ENCODE measurements around the gene DEGS1.
A peak's percentile ranks its signal among the peaks of the same experiment; 100 is the strongest.

The DEGS1 gene

DNA sequence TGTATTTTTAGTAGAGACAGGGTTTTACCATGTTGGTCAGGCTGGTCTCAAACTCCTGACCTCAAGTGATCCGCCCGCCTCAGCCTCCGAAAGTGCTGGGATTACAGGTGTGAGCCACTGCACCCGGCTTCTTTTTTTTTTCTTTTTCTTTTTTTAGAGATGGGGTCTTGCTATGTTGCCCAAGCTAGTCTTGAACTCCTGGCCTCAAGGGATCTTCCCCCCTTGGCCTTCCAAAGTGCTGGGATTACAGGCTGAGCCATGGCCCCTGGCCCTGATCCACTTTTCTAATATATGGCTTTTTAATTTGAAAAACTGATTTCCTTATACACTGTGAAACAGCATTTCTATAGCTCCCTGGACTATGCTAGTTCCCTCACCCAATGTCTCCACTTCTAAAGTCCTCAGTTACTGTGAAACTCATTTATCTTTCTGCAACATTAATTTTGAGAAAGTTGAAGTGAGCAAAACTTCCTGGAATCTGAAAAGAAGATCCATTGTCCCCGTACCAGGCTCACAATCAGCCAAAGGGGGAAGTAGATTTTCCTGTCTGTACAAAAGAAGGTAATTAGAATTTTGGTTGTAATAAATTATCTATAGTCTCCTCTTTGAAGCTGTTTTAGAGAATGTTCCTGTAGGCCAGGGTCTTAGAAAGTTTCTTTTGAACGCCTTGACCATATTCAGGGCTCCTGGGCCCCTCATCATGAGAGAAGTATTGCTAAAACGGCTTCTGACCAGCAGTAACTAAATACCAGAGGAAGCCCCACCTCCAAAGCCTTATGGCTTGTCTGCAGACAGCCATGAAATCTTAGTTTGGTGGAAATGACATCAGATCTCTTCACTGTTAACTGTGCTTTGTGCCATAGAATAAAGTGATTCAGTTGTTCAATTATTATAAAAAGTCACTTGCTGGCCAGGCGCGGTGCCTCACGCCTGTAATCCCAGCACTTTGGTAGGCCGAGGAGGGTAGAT is 34.9 kb downstream of the DEGS1 start:
- H3K4me3 ChIP-seq (ENCODE audit: low read depth, low read length) = no peak overlapping the region
- H3K9me3 ChIP-seq (ENCODE audit: control insufficient read depth, insufficient read depth, low read depth, low read length) = no peaks in the 10 kb centered on the region
- ChIA-PET CTCF (interaction anchor here (0.6 to 0.7 kb wide), 2 partner anchors 16 to 338 kb away, joined by 3 read pairs; no protein-coding TSS in a partner anchor), POLR2A (interaction anchor here (0.6 kb wide), 1 partner anchor 112 kb away, joined by 3 read pairs; no protein-coding TSS in a partner anchor)
- H3K27ac ChIP-seq (ENCODE audit: extremely low read depth, low read depth, low read length) = no peak overlapping the region
- H3K4me1 ChIP-seq (ENCODE audit: control insufficient read depth, insufficient read depth, low read length) = peaks cover 8% of the 10 kb centered on the region; the same call in 1 of the 2 replicates
- H3K36me3 ChIP-seq (ENCODE audit: control insufficient read depth in 2 of 2, insufficient read depth in 1 of 2, low read length in 2 of 2) = no peaks in the 10 kb centered on the region
- TF ChIP-seq, protein P1, sequence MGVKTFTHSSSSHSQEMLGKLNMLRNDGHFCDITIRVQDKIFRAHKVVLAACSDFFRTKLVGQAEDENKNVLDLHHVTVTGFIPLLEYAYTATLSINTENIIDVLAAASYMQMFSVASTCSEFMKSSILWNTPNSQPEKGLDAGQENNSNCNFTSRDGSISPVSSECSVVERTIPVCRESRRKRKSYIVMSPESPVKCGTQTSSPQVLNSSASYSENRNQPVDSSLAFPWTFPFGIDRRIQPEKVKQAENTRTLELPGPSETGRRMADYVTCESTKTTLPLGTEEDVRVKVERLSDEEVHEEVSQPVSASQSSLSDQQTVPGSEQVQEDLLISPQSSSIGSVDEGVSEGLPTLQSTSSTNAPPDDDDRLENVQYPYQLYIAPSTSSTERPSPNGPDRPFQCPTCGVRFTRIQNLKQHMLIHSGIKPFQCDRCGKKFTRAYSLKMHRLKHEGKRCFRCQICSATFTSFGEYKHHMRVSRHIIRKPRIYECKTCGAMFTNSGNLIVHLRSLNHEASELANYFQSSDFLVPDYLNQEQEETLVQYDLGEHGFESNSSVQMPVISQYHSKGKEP (tag by site-specific recombination; IDR thresholded peaks at IDR 0.05) = 0 out of 2 replicates have a peak, but pooled peaks have one; percentile 19
- no peak for TF ChIP-seq ZNF654 (tag by site-specific recombination; IDR thresholded peaks at IDR 0.05; ENCODE audit: low read depth)
- TF ChIP-seq ZNF623 (tag by site-specific recombination; IDR thresholded peaks at IDR 0.05) = no peak
- TF ChIP-seq, protein P2, sequence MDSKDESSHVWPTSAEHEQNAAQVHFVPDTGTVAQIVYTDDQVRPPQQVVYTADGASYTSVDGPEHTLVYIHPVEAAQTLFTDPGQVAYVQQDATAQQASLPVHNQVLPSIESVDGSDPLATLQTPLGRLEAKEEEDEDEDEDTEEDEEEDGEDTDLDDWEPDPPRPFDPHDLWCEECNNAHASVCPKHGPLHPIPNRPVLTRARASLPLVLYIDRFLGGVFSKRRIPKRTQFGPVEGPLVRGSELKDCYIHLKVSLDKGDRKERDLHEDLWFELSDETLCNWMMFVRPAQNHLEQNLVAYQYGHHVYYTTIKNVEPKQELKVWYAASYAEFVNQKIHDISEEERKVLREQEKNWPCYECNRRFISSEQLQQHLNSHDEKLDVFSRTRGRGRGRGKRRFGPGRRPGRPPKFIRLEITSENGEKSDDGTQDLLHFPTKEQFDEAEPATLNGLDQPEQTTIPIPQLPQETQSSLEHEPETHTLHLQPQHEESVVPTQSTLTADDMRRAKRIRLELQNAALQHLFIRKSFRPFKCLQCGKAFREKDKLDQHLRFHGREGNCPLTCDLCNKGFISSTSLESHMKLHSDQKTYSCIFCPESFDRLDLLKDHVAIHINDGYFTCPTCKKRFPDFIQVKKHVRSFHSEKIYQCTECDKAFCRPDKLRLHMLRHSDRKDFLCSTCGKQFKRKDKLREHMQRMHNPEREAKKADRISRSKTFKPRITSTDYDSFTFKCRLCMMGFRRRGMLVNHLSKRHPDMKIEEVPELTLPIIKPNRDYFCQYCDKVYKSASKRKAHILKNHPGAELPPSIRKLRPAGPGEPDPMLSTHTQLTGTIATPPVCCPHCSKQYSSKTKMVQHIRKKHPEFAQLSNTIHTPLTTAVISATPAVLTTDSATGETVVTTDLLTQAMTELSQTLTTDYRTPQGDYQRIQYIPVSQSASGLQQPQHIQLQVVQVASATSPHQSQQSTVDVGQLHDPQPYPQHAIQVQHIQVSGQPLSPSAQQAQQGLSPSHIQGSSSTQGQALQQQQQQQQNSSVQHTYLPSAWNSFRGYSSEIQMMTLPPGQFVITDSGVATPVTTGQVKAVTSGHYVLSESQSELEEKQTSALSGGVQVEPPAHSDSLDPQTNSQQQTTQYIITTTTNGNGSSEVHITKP (tag by site-specific recombination; IDR thresholded peaks at IDR 0.05) = peak; percentile 91
- TF ChIP-seq, protein P3, sequence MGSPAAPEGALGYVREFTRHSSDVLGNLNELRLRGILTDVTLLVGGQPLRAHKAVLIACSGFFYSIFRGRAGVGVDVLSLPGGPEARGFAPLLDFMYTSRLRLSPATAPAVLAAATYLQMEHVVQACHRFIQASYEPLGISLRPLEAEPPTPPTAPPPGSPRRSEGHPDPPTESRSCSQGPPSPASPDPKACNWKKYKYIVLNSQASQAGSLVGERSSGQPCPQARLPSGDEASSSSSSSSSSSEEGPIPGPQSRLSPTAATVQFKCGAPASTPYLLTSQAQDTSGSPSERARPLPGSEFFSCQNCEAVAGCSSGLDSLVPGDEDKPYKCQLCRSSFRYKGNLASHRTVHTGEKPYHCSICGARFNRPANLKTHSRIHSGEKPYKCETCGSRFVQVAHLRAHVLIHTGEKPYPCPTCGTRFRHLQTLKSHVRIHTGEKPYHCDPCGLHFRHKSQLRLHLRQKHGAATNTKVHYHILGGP (tag by site-specific recombination; IDR thresholded peaks at IDR 0.05) = no peak
- peak; percentile 47 for TF ChIP-seq ZNF335 (tag by site-specific recombination; conservative IDR thresholded peaks at IDR 0.05)
- no peak for TF ChIP-seq ZNF629 (tag by site-specific recombination; IDR thresholded peaks at IDR 0.05)
- no peak for TF ChIP-seq ZNF561 (tag by site-specific recombination; IDR thresholded peaks at IDR 0.05; ENCODE audit: borderline replicate concordance)
- no peak for TF ChIP-seq ZNF621 (tag by site-specific recombination; IDR thresholded peaks at IDR 0.05)
- TF ChIP-seq ZFP69B (tag by site-specific recombination; IDR thresholded peaks at IDR 0.05) = no peak
- peak; percentile 98 for TF ChIP-seq ZNF121 (tag by site-specific recombination; IDR thresholded peaks at IDR 0.05)
- TF ChIP-seq ZBTB21 (tag by site-specific recombination; IDR thresholded peaks at IDR 0.05) = no peak
- TF ChIP-seq, protein P4, sequence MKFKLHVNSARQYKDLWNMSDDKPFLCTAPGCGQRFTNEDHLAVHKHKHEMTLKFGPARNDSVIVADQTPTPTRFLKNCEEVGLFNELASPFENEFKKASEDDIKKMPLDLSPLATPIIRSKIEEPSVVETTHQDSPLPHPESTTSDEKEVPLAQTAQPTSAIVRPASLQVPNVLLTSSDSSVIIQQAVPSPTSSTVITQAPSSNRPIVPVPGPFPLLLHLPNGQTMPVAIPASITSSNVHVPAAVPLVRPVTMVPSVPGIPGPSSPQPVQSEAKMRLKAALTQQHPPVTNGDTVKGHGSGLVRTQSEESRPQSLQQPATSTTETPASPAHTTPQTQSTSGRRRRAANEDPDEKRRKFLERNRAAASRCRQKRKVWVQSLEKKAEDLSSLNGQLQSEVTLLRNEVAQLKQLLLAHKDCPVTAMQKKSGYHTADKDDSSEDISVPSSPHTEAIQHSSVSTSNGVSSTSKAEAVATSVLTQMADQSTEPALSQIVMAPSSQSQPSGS (tag by site-specific recombination; IDR thresholded peaks at IDR 0.05; ENCODE audit: low read depth) = no peak
- TF ChIP-seq ZNF221 (tag by site-specific recombination; IDR thresholded peaks at IDR 0.05; ENCODE audit: borderline replicate concordance) = no peak
- TF ChIP-seq YY2 (tag by site-specific recombination; IDR thresholded peaks at IDR 0.05) = no peak
- TF ChIP-seq ZNF140 (tag by site-specific recombination; IDR thresholded peaks at IDR 0.05) = no peak
- TF ChIP-seq ZNF585B (tag by site-specific recombination; IDR thresholded peaks at IDR 0.05) = no peak
- TF ChIP-seq, protein P5, sequence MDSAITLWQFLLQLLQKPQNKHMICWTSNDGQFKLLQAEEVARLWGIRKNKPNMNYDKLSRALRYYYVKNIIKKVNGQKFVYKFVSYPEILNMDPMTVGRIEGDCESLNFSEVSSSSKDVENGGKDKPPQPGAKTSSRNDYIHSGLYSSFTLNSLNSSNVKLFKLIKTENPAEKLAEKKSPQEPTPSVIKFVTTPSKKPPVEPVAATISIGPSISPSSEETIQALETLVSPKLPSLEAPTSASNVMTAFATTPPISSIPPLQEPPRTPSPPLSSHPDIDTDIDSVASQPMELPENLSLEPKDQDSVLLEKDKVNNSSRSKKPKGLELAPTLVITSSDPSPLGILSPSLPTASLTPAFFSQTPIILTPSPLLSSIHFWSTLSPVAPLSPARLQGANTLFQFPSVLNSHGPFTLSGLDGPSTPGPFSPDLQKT (IDR thresholded peaks at IDR 0.05; ENCODE audit: borderline replicate concordance, low read depth, low read length) = no peak
- TF ChIP-seq ZSCAN30 (tag by site-specific recombination; IDR thresholded peaks at IDR 0.05) = no peak
- no peak for TF ChIP-seq ZNF366 (tag by site-specific recombination; conservative IDR thresholded peaks at IDR 0.05)
- TF ChIP-seq FEZF1 (tag by site-specific recombination; IDR thresholded peaks at IDR 0.05) = 0 out of 2 replicates have a peak, but pooled peaks have one; percentile 11
- no peak for TF ChIP-seq WT1 (tag by site-specific recombination; IDR thresholded peaks at IDR 0.05)
- TF ChIP-seq ZNF157 (tag by site-specific recombination; IDR thresholded peaks at IDR 0.05) = no peak
- TF ChIP-seq ZBTB7A (tag by site-specific recombination; IDR thresholded peaks at IDR 0.05; ENCODE audit: low read depth) = no peak
- TF ChIP-seq, protein P6, sequence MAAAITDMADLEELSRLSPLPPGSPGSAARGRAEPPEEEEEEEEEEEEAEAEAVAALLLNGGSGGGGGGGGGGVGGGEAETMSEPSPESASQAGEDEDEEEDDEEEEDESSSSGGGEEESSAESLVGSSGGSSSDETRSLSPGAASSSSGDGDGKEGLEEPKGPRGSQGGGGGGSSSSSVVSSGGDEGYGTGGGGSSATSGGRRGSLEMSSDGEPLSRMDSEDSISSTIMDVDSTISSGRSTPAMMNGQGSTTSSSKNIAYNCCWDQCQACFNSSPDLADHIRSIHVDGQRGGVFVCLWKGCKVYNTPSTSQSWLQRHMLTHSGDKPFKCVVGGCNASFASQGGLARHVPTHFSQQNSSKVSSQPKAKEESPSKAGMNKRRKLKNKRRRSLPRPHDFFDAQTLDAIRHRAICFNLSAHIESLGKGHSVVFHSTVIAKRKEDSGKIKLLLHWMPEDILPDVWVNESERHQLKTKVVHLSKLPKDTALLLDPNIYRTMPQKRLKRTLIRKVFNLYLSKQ (tag by site-specific recombination; IDR thresholded peaks at IDR 0.05; ENCODE audit: borderline replicate concordance) = no peak

Data from HEK293 (cell line).